ENCODE data around the gene ATP5MC2. TPM values are rescaled to one million over a fixed set of nuclear protein-coding genes. Genes with fewer than 3 reads are reported as not detected.
"Not testable (repeated sequence)": the region's sequence is repeated elsewhere in the genome, so short reads cannot be mapped to it uniquely, and the experiment has no call there.

The ATP5MC2 gene
- total and polyA plus RNA-seq, 8 donors = 247 to 653 (median 602) TPM

- Histone ChIP-seq H3K4me1 (peaks cover 9 to 15% of the 10 kb centered on the region in 2 donors), H3K27ac (no peak overlapping the region), H3K36me3 (peaks cover 0 to 12% of the 10 kb centered on the region in 2 donors), H3K27me3 (no peaks in the 10 kb centered on the region), H3K9me3 (no peaks in the 10 kb centered on the region), H3K4me3 (no peak overlapping the region)
- DNase-seq (no peak), ATAC-seq (no peak)
- intact Hi-C loops (cut with DNase I) = no loop called here
- no peak for TF ChIP-seq CTCF (IDR thresholded peaks at IDR 0.05)
Observed at GRCh38 chr12:53657041-53657440, 18.8 kb downstream of the ATP5MC2 start.

GRCh38 chr12:53653595-53653994 lies 22.3 kb downstream of the ATP5MC2 start:
- Histone ChIP-seq H3K4me1 (peaks cover 1 to 4% of the 10 kb centered on the region in 2 donors), H3K9me3 (no peaks in the 10 kb centered on the region), H3K36me3 (no peaks in the 10 kb centered on the region), H3K4me3 (no peak overlapping the region), H3K27me3 (no peaks in the 10 kb centered on the region), H3K27ac (no peak overlapping the region)
- intact Hi-C loops (cut with DNase I) = no loop called here
- TF ChIP-seq CTCF (IDR thresholded peaks at IDR 0.05) = no peak
- ATAC-seq = no peak
- DNase-seq = no peak

- no peak overlapping the region for H3K27ac ChIP-seq
- no peak for ATAC-seq
- H3K36me3 ChIP-seq = no peaks in the 10 kb centered on the region
- no peak overlapping the region for H3K4me3 ChIP-seq
- intact Hi-C loops (cut with DNase I) = no loop called here
- no peak for TF ChIP-seq CTCF (IDR thresholded peaks at IDR 0.05)
- H3K27me3 ChIP-seq = no peaks in the 10 kb centered on the region
- no peaks in the 10 kb centered on the region for H3K4me1 ChIP-seq
- H3K9me3 ChIP-seq = no peaks in the 10 kb centered on the region
- no peak for DNase-seq
Observed at GRCh38 chr12:53652366-53652765, 23.5 kb downstream of the ATP5MC2 start.

- no peak overlapping the region for H3K4me3 ChIP-seq
- H3K27me3 ChIP-seq = no peaks in the 10 kb centered on the region
- intact Hi-C loops (cut with DNase I) = no loop called here
- no peak for DNase-seq
- H3K9me3 ChIP-seq = no peaks in the 10 kb centered on the region
- no peak for TF ChIP-seq CTCF (IDR thresholded peaks at IDR 0.05)
- no peak overlapping the region for H3K27ac ChIP-seq
- H3K4me1 ChIP-seq = no peaks in the 10 kb centered on the region
- ATAC-seq = no peak
- no peaks in the 10 kb centered on the region for H3K36me3 ChIP-seq
Observed at GRCh38 chr12:53651737-53652136, 24.1 kb downstream of the ATP5MC2 start.

GRCh38 chr12:53646300-53646699 lies 29.6 kb downstream of the ATP5MC2 start:
- DNase-seq; H3K4me1 ChIP-seq; H3K4me3 ChIP-seq; H3K27me3 ChIP-seq; H3K9me3 ChIP-seq; intact Hi-C loops (cut with DNase I); ATAC-seq; H3K36me3 ChIP-seq; H3K27ac ChIP-seq: not testable (repeated sequence)

- TF ChIP-seq CTCF (IDR thresholded peaks at IDR 0.05) = no peak
- Histone ChIP-seq H3K4me1 (no peaks in the 10 kb centered on the region), H3K27me3 (no peaks in the 10 kb centered on the region), H3K36me3 (no peaks in the 10 kb centered on the region), H3K4me3 (no peak overlapping the region), H3K27ac (no peak overlapping the region), H3K9me3 (no peaks in the 10 kb centered on the region)
- intact Hi-C loops (cut with DNase I) = no loop called here
- no peak for DNase-seq
- ATAC-seq = no peak
Observed at GRCh38 chr12:53645165-53645564, 30.7 kb downstream of the ATP5MC2 start.

Data from left lung (tissue), 10 donors.